Panc1 (cell line): Measurements from ENCODE around the gene MPZL1. TPM values are rescaled to one million over a fixed set of nuclear protein-coding genes. Genes with fewer than 3 reads are reported as not detected.

ENCODE experiments used
- ATAC-seq: fragments of 200-7000 bp; cut with Tn5 transposase; 2 replicates; pipeline ENCODE4 v1.9.1; 2020; ENCODE audit warnings: mild to moderate bottlenecking, moderate library complexity
- BruUV-seq: library from RNA; stranded (reverse); fragments of 400-500 nt; replicated peaks from 2 replicates; lab custom pipeline; 2021; lab: Mats Ljungman, UMichigan
- CTCF ChIA-PET: fragments of 300-600 bp; sonication (Branson Sonifier 250); formaldehyde crosslinking; loops from one replicate; lab custom pipeline; 2022; ENCODE audit warnings: antibody characterized with exemption; lab: Charles Lee
- POLR2A ChIA-PET: fragments of 300-600 bp; sonication (Branson Sonifier 250); formaldehyde crosslinking; loops from one replicate; lab custom pipeline; 2022; ENCODE audit warnings: antibody characterized with exemption; lab: Charles Lee
- DNase-seq: peaks from one replicate; pipeline ENCODE4 v3.0.0-alpha.2; 2010; ENCODE audit warnings: low read depth, low spot score
- H3K27ac ChIP-seq: 2 replicates; pipeline ENCODE4 v1.5.1; 2011; ENCODE audit warnings: mild to moderate bottlenecking, low read length, inconsistent platforms
- H3K27me3 ChIP-seq: fragments of 200-500 bp; sonication (Bioruptor generic); 2 replicates; pipeline ENCODE4 v1.6.0; 2014; ENCODE audit warnings: low read length, inconsistent platforms; ENCODE audit not compliant: control insufficient read depth, insufficient read depth
- H3K36me3 ChIP-seq: fragments of 200-500 bp; sonication (Bioruptor generic); 2 replicates; pipeline ENCODE4 v1.5.1; 2014; ENCODE audit warnings: inconsistent platforms, mild to moderate bottlenecking, low read length, moderate library complexity; ENCODE audit not compliant: control insufficient read depth, insufficient read depth
- H3K4me1 ChIP-seq: 2 replicates; pipeline ENCODE4 v1.5.1; 2011; ENCODE audit warnings: inconsistent platforms, mild to moderate bottlenecking, low read length, moderate library complexity; ENCODE audit not compliant: control insufficient read depth, insufficient read depth
- H3K4me3 ChIP-seq, 2 experiments: 2 replicates each; pipeline ENCODE4 v1.5.1; 2011 to 2012; ENCODE audit warnings: low read depth in 2 of 2, low read length in 2 of 2, mild to moderate bottlenecking in 2 of 2, inconsistent platforms in 1 of 2, moderate library complexity in 1 of 2
- H3K9me3 ChIP-seq: fragments of 200-500 bp; sonication (Bioruptor generic); 2 replicates; pipeline ENCODE4 v1.5.1; 2014; ENCODE audit warnings: low read depth, mild to moderate bottlenecking, inconsistent platforms, low read length, moderate library complexity; ENCODE audit not compliant: control insufficient read depth, insufficient read depth
- CTCF ChIP-seq: fragments of 450-650 bp; IDR thresholded peaks from 2 replicates; pipeline ENCODE4 v1.5.1; 2017; ENCODE audit warnings: mild to moderate bottlenecking
- POLR2AphosphoS5 ChIP-seq: IDR thresholded peaks from 2 replicates; pipeline ENCODE4 v1.6.1; 2012; ENCODE audit warnings: mild to moderate bottlenecking, low read depth, low read length, moderate library complexity
- REST ChIP-seq, 2 experiments: IDR thresholded peaks; 2 replicates each; pipeline ENCODE4 v1.6.1; 2011 to 2012; ENCODE audit warnings: low read depth in 2 of 2, control low read depth in 1 of 2, low read length in 1 of 2, mild to moderate bottlenecking in 1 of 2, moderate library complexity in 1 of 2; ENCODE audit not compliant: insufficient read depth in 1 of 2
- SIN3A ChIP-seq: IDR thresholded peaks from 2 replicates; pipeline ENCODE4 v1.6.1; 2012; ENCODE audit warnings: low read depth, mild to moderate bottlenecking, low read length, moderate library complexity, borderline replicate concordance; ENCODE audit not compliant: insufficient read depth
- TCF7L2 ChIP-seq: IDR thresholded peaks from 2 replicates; pipeline ENCODE4 v1.6.1; 2011; ENCODE audit warnings: mild to moderate bottlenecking, low read depth, low read length, inconsistent platforms
- in situ Hi-C: cut with HindIII; loops from 2 replicates; pipeline ENCODE4 v1.10.0; 2016; ENCODE audit warnings: low sequenced_read_pairs, low pct_unique_long_range_greater_than_20kb
- intact Hi-C: fragments of 100-400 bp; cut with micrococcal nuclease; formaldehyde crosslinking; loops from one replicate; pipeline ENCODE4 v1.10.0; 2022; ENCODE audit not compliant: unreplicated experiment
- total RNA-seq: library from RNA; stranded (reverse); gene quantifications from one replicate; pipeline ENCODE4 v1.2.1, GENCODE V29; 2021; ENCODE audit not compliant: unreplicated experiment

MPZL1 gene
- total RNA-seq, 1 experiment from 2014 or later, result 72.0 TPM

- BruUV-seq, result no TSS peak
- ChIA-PET CTCF (no interaction called here), POLR2A (no interaction called here)
- Histone ChIP-seq H3K9me3 (no peaks in the 10 kb centered on the region), H3K4me1 (no peaks in the 10 kb centered on the region), H3K36me3 (no peaks in the 10 kb centered on the region), H3K4me3 (no peak overlapping the region), H3K27me3 (no peaks in the 10 kb centered on the region), H3K27ac (no peak overlapping the region)
- in situ Hi-C loops, result no loop called here
- intact Hi-C loops, result no loop called here
- DNase-seq (no peak), ATAC-seq (no peak)
- TF ChIP-seq TCF7L2, result no peak
- TF ChIP-seq REST (IDR thresholded peaks at IDR 0.05; ENCODE audit: insufficient read depth in 1 of 2, low read depth in 2 of 2, low read length in 1 of 2), result no peak
- no peak for TF ChIP-seq POLR2AphosphoS5
- TF ChIP-seq CTCF, result no peak
- TF ChIP-seq SIN3A, result no peak
Measured at GRCh38 chr1:167784876-167785550, 63.2 kb downstream of the MPZL1 start.

- BruUV-seq, result no TSS peak
Measured at GRCh38 chr1:167786502-167786901, 64.7 kb downstream of the MPZL1 start.

More at GRCh38 chr1:167786502-167786901, 64.7 kb downstream of the MPZL1 start:
- Histone ChIP-seq H3K4me1 (no peaks in the 10 kb centered on the region), H3K27ac (no peak overlapping the region), H3K4me3 (no peak overlapping the region), H3K36me3 (no peaks in the 10 kb centered on the region; the same call in 1 of the 2 replicates), H3K27me3 (no peaks in the 10 kb centered on the region), H3K9me3 (no peaks in the 10 kb centered on the region)
- intact Hi-C loops, result no loop called here
- in situ Hi-C loops, result no loop called here
- no peak for DNase-seq
- POLR2A ChIA-PET, result no interaction called here
- no peak for TF ChIP-seq REST (IDR thresholded peaks at IDR 0.05; ENCODE audit: insufficient read depth in 1 of 2, low read depth in 2 of 2, low read length in 1 of 2)
- ATAC-seq, result no peak
- CTCF ChIA-PET, result no interaction called here
